Breast epithelium (tissue), 3 donors: ENCODE results near the gene WBP1L.

Experiments used
- POLR2A ChIP-seq: fragments of 450-650 bp; IDR thresholded peaks from one replicate; pipeline ENCODE4 v1.6.1; 2016; ENCODE audit warnings: antibody characterized with exemption, mild to moderate bottlenecking, moderate library complexity
- POLR2AphosphoS5 ChIP-seq, 3 donors: sonication (generic); formaldehyde crosslinking; IDR thresholded peaks; one replicate each; pipeline ENCODE4 v1.6.1; 2017; ENCODE audit warnings: antibody characterized with exemption in 3 of 3
- TF ChIP-seq, protein P1 (sequence below), 3 donors: fragments of 450-650 bp; IDR thresholded peaks; one replicate each; pipeline ENCODE4 v1.5.1; 2016 to 2017; ENCODE audit warnings: antibody characterized with exemption in 3 of 3, mild to moderate bottlenecking in 3 of 3, moderate library complexity in 3 of 3

DNA sequence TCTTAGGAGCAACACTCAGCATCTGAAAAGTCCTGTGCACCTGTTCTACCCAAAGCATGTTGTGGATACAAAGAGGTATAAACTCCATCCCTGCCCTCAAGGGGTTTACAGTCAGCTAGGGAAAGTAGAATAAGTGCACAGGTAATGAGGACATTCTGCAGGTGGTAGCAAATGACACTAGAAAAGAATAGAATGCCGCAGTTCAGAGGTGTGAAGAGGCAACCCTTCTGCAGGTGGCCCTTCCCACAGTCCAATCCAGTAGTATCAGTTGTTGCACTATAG lies 36.7 kb downstream of the WBP1L start:
- TF ChIP-seq POLR2A = no peak
- TF ChIP-seq, protein P1, sequence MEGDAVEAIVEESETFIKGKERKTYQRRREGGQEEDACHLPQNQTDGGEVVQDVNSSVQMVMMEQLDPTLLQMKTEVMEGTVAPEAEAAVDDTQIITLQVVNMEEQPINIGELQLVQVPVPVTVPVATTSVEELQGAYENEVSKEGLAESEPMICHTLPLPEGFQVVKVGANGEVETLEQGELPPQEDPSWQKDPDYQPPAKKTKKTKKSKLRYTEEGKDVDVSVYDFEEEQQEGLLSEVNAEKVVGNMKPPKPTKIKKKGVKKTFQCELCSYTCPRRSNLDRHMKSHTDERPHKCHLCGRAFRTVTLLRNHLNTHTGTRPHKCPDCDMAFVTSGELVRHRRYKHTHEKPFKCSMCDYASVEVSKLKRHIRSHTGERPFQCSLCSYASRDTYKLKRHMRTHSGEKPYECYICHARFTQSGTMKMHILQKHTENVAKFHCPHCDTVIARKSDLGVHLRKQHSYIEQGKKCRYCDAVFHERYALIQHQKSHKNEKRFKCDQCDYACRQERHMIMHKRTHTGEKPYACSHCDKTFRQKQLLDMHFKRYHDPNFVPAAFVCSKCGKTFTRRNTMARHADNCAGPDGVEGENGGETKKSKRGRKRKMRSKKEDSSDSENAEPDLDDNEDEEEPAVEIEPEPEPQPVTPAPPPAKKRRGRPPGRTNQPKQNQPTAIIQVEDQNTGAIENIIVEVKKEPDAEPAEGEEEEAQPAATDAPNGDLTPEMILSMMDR (IDR thresholded peaks at IDR 0.05) = no peak
- no peak for TF ChIP-seq POLR2AphosphoS5 (IDR thresholded peaks at IDR 0.05)
